GM18505 (cell line): ENCODE results near the gene AMMECR1L.
"Not testable (repeated sequence)": the region's sequence is repeated elsewhere in the genome, so short reads cannot be mapped to it uniquely, and the experiment has no call there.

Experiments used
- ATAC-seq: cut with Tn5 transposase; IDR thresholded peaks from one replicate; pipeline ENCODE4 v1.9.1; 2021; ENCODE audit not compliant: unreplicated experiment
- POLR2A ChIP-seq: IDR thresholded peaks from 4 replicates; pipeline ENCODE4 v1.6.1; 2011; ENCODE audit warnings: borderline replicate concordance; ENCODE audit not compliant: insufficient read depth, insufficient read length; ENCODE audit errors: extremely low read depth

AMMECR1L gene

DNA sequence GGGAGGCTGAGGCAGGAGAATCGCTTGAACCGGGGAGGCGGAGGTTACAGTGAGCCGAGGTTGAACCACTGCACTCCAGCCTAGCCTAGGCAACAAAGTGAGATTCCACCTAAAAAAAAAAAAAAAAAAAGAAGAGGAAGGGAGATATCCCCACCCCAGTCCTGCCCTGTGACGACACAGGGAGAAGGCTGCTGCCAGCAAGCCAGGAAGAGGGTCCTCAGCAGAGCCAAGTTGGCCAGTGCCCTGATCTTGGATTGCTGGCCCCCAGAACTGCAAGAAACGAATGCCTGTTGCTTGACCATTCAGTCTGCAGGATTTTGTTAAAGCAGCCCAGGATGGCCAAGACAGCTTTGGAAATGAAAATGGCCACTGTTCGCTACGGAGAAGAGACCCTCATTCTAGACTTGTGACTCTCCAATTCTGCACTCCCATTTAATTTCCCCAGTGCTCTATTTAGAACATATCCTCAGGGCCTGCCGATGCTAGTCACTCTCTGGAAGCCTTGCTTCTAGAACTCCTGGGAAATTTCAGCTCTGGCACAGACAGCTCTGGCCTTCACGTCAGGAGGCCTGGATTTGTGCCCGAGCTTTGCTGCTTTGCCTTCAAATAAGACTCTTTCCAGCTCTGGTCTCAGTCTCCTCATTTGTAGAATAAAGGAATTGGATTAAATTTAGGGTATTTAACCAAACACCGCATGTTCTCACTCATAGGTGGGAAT lies 15.7 kb upstream of the AMMECR1L start:
- TF ChIP-seq POLR2A: no peak
- ATAC-seq: no peak

- TF ChIP-seq POLR2A: no peak
- no peak for ATAC-seq
Measured at GRCh38 chr2:127897531-127898211, 11.9 kb upstream of the AMMECR1L start.

GRCh38 chr2:127893494-127893893 lies 7.7 kb upstream of the AMMECR1L start:
- no peak for TF ChIP-seq POLR2A
- no peak for ATAC-seq

DNA sequence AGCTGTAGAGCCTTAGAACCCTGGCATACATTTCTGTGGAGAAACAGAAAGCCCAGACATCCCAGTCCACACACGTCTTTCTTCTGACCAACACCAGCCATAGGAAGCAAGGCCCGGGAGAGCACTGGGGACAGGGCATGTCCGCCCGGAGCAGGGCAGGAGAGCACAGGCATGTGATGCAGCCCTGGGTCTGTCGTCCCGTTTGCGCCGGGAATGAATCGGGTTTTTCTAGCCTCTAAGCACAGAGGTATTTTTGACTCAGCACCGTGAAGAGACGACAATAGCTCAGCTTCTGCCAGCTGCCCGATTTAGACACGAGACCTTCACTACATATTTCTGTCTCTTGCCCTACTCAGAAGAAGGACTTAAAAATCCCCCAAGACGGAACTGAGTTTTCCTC lies 7.3 kb upstream of the AMMECR1L start:
- ATAC-seq: no peak
- no peak for TF ChIP-seq POLR2A

DNA sequence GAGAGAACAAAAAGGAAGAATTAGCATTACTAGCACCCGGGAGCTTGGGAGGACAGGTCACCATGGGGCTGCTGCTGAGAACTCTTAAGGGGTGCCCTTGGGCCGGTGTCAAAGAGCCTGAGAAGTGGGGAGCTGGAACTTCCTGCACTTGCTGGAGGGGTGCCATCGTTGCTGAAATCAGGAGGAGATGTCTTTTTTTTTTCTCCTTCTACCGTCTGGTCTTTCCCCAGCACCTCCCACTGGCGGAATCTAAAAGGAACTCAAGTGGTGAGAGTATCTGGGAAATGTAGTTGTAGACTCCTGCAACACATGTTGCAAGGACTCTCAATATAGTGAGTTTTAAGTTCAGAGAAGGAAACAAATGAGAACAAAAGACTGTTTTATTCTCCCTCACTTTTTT lies 6.1 kb upstream of the AMMECR1L start:
- TF ChIP-seq POLR2A: no peak
- no peak for ATAC-seq

- not testable (repeated sequence) for ATAC-seq
Measured at GRCh38 chr2:127890756-127891155, 5.0 kb upstream of the AMMECR1L start.

DNA sequence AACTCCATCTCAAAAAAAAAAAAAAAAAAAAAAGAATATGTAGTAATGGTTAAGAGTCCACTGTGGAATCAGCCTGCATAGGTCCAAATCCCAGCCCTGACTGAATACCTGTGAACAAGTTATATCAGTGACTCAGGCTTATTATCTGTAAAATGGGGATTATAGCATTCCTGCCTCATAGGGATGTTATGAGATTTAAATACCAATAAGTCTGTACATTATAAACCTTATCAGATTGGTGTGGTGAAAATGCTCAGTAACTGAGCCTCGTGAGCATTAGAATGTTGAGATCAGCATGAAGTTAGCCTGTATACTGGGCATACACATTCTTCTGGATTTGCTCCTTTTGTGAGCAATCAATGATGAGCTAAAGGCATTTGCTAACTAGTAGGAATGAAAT lies 3.0 kb upstream of the AMMECR1L start:
- TF ChIP-seq POLR2A: no peak
- ATAC-seq: no peak

- ATAC-seq: no peak
- no peak for TF ChIP-seq POLR2A
Measured at GRCh38 chr2:127887776-127888130, 2.0 kb upstream of the AMMECR1L start.

GRCh38 chr2:127887082-127887775 lies 1.5 kb upstream of the AMMECR1L start:
- no peak for ATAC-seq
- TF ChIP-seq POLR2A: no peak

- ATAC-seq: peak; percentile 40
Measured at GRCh38 chr2:127886593-127886935, 808 bp upstream of the AMMECR1L start.

- peak; percentile 15 for ATAC-seq
Measured at GRCh38 chr2:127884861-127885740, 655 bp downstream of the AMMECR1L start.

GRCh38 chr2:127884436-127884835 lies 1.3 kb downstream of the AMMECR1L start:
- ATAC-seq: no peak
- no peak for TF ChIP-seq POLR2A

- TF ChIP-seq POLR2A: no peak
- no peak for ATAC-seq
Measured at GRCh38 chr2:127879899-127880298, 5.9 kb downstream of the AMMECR1L start.

DNA sequence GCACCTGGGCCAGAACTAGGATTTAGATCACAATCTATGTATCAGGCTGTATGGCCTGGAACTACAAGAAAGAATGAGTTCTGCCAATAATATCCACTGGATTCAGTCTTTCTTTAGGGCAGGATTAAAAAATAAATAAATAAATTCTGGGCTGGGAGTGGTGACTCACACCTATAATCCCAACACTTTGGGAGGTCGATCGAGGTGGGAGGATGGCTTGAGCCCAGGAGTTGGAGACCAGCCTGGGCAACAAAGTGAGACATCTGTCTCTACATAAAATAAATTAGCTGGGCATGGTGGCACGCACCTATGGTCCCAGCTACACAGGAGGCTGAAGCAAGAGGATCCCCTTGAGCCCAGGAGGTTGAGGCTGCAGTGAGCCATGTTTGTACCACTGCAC lies 8.1 kb downstream of the AMMECR1L start:
- no peak for TF ChIP-seq POLR2A
- ATAC-seq: no peak

- ATAC-seq: no peak
- TF ChIP-seq POLR2A: no peak
Measured at GRCh38 chr2:127877136-127877535, 8.6 kb downstream of the AMMECR1L start.
